IMR-90 (cell line): ENCODE data around the gene SPARC. TPM values are rescaled to one million over a fixed set of nuclear protein-coding genes. Genes with fewer than 3 reads are reported as not detected.

Experiments
- ATAC-seq: fragments of 200-7000 bp; cut with Tn5 transposase; 2 replicates; pipeline ENCODE4 v1.9.1; 2020; ENCODE audit warnings: low read depth, mild to moderate bottlenecking, moderate library complexity
- BruUV-seq: library from RNA; stranded (reverse); fragments of 400-500 nt; replicated peaks from 2 replicates; lab custom pipeline; 2021; lab: Mats Ljungman, UMichigan
- CTCF ChIA-PET: fragments of 300-600 bp; formaldehyde crosslinking; extraction: SDS; loops from one replicate; lab custom pipeline; 2021; ENCODE audit warnings: antibody characterized with exemption; lab: Yijun Ruan, JAX
- POLR2A ChIA-PET: fragments of 300-600 bp; sonication (Branson Sonifier 250); formaldehyde crosslinking; loops from one replicate; lab custom pipeline; 2022; ENCODE audit warnings: antibody characterized with exemption; ENCODE audit not compliant: unreplicated experiment; lab: Charles Lee
- DNase-seq: peaks from one replicate; pipeline ENCODE4 v3.0.0; 2013
- H2AFZ ChIP-seq: replicated peaks from 2 replicates; pipeline ENCODE3; 2013; ENCODE audit warnings: low read length, mild to moderate bottlenecking; ENCODE audit not compliant: poor library complexity
- H2AK5ac ChIP-seq: 2 replicates; pipeline ENCODE4 v1.6.1; 2013; ENCODE audit warnings: low read depth, low read length, inconsistent platforms
- H2AK9ac ChIP-seq: replicated peaks from 2 replicates; pipeline ENCODE3; 2013; ENCODE audit warnings: mild to moderate bottlenecking, low read depth, low read length, moderate library complexity; ENCODE audit not compliant: poor library complexity
- H2BK120ac ChIP-seq: 2 replicates; pipeline ENCODE4 v1.6.1; 2013; ENCODE audit warnings: low read depth, low read length, inconsistent platforms
- H2BK15ac ChIP-seq: 3 replicates; pipeline ENCODE4 v1.6.1; 2013; ENCODE audit warnings: low read depth, low read length, inconsistent platforms
- H2BK20ac ChIP-seq: 2 replicates; pipeline ENCODE4 v1.6.1; 2013; ENCODE audit warnings: low read depth, mild to moderate bottlenecking, inconsistent platforms, low read length, moderate library complexity
- H2BK5ac ChIP-seq: 2 replicates; pipeline ENCODE4 v1.6.1; 2013; ENCODE audit warnings: mild to moderate bottlenecking, low read depth, low read length, inconsistent platforms; ENCODE audit not compliant: poor library complexity, severe bottlenecking
- H3K14ac ChIP-seq: replicated peaks from 2 replicates; pipeline ENCODE4 v1.6.1; 2013; ENCODE audit warnings: low read depth, low read length, inconsistent platforms
- H3K18ac ChIP-seq: 2 replicates; pipeline ENCODE4 v1.6.1; 2013; ENCODE audit warnings: low read depth, low read length, control low read depth
- H3K23ac ChIP-seq: 2 replicates; pipeline ENCODE4 v1.6.1; 2013; ENCODE audit warnings: low read depth, low read length, inconsistent platforms
- H3K27ac ChIP-seq: 2 replicates; pipeline ENCODE4 v1.5.1; 2013; ENCODE audit warnings: mild to moderate bottlenecking, control low read depth, low read length; ENCODE audit not compliant: insufficient read depth
- H3K27me3 ChIP-seq: 2 replicates; pipeline ENCODE4 v1.6.1; 2013; ENCODE audit warnings: low read length; ENCODE audit not compliant: control insufficient read depth, insufficient read depth
- H3K36me3 ChIP-seq: 2 replicates; pipeline ENCODE4 v1.6.1; 2013; ENCODE audit warnings: low read length, mixed read lengths; ENCODE audit not compliant: control insufficient read depth, insufficient read depth
- H3K4ac ChIP-seq: 2 replicates; pipeline ENCODE4 v1.6.1; 2013; ENCODE audit warnings: low read depth, low read length, inconsistent platforms
- H3K4me1 ChIP-seq: 2 replicates; pipeline ENCODE4 v1.6.1; 2013; ENCODE audit warnings: low read length, mixed read lengths; ENCODE audit not compliant: control insufficient read depth, insufficient read depth
- H3K4me2 ChIP-seq: 2 replicates; pipeline ENCODE4 v1.6.1; 2013; ENCODE audit warnings: low read depth, mild to moderate bottlenecking, control low read depth, low read length, moderate library complexity
- H3K4me3 ChIP-seq: 2 replicates; pipeline ENCODE4 v1.5.1; 2013; ENCODE audit warnings: low read depth, mild to moderate bottlenecking, control low read depth, low read length, moderate library complexity; ENCODE audit not compliant: insufficient read depth
- H3K56ac ChIP-seq: 2 replicates; pipeline ENCODE4 v1.6.1; 2013; ENCODE audit warnings: low read length, inconsistent platforms; ENCODE audit not compliant: insufficient read depth; ENCODE audit errors: extremely low read depth
- H3K79me1 ChIP-seq, 2 experiments: 2 replicates each; pipeline ENCODE4 v1.6.1; 2013; ENCODE audit warnings: low read length in 2 of 2, inconsistent platforms in 1 of 2, low read depth in 1 of 2
- H3K9ac ChIP-seq: 2 replicates; pipeline ENCODE4 v1.6.1; 2013; ENCODE audit warnings: low read depth, low read length, control low read depth
- H3K9me1 ChIP-seq: 2 replicates; pipeline ENCODE4 v1.6.1; 2013; ENCODE audit warnings: low read length, inconsistent platforms; ENCODE audit not compliant: insufficient read depth
- H3K9me3 ChIP-seq: 2 replicates; pipeline ENCODE4 v1.6.1; 2013; ENCODE audit warnings: low read length; ENCODE audit not compliant: control insufficient read depth, insufficient read depth
- H4K20me1 ChIP-seq: 2 replicates; pipeline ENCODE4 v1.6.1; 2013; ENCODE audit warnings: low read length, inconsistent platforms; ENCODE audit not compliant: insufficient read depth
- H4K5ac ChIP-seq: 2 replicates; pipeline ENCODE4 v1.6.1; 2013; ENCODE audit warnings: mild to moderate bottlenecking, low read depth, low read length, control low read depth
- H4K8ac ChIP-seq, 2 experiments: 2 replicates each; pipeline ENCODE4 v1.6.1; 2013; ENCODE audit warnings: low read depth in 2 of 2, low read length in 2 of 2, control low read depth in 1 of 2, inconsistent platforms in 1 of 2
- H4K91ac ChIP-seq: 2 replicates; pipeline ENCODE4 v1.6.1; 2013; ENCODE audit warnings: low read depth, low read length, inconsistent platforms; ENCODE audit not compliant: insufficient read depth
- BHLHE40 ChIP-seq: fragments of 150-350 bp; IDR thresholded peaks from 2 replicates; pipeline ENCODE4 v1.6.1; 2016; ENCODE audit warnings: mild to moderate bottlenecking, low read depth, low read length
- CEBPB ChIP-seq: IDR thresholded peaks from 2 replicates; pipeline ENCODE4 v1.6.1; 2012; ENCODE audit warnings: low read depth, low read length, improper control_type of control experiment
- CHD1 ChIP-seq: IDR thresholded peaks from 2 replicates; pipeline ENCODE4 v1.6.1; 2012; ENCODE audit warnings: low read depth, low read length, improper control_type of control experiment
- FOS ChIP-seq: fragments of 150-350 bp; IDR thresholded peaks from 2 replicates; pipeline ENCODE4 v1.6.1; 2016; ENCODE audit warnings: low read depth, low read length
- MAFK ChIP-seq: IDR thresholded peaks from 2 replicates; pipeline ENCODE4 v1.6.1; 2012; ENCODE audit warnings: low read depth, low read length, improper control_type of control experiment
- MAZ ChIP-seq: IDR thresholded peaks from 2 replicates; pipeline ENCODE4 v1.6.1; 2012; ENCODE audit warnings: low read depth, mild to moderate bottlenecking, low read length, improper control_type of control experiment, moderate library complexity, borderline replicate concordance
- MXI1 ChIP-seq: IDR thresholded peaks from 2 replicates; pipeline ENCODE4 v1.6.1; 2012; ENCODE audit warnings: low read depth, mild to moderate bottlenecking, low read length, moderate library complexity, borderline replicate concordance
- NFE2L2 ChIP-seq: fragments of 150-350 bp; IDR thresholded peaks from 2 replicates; pipeline ENCODE4 v1.6.1; 2016; ENCODE audit warnings: low read depth, mild to moderate bottlenecking, low read length
- POLR2A ChIP-seq: IDR thresholded peaks from 2 replicates; pipeline ENCODE4 v1.6.1; 2012; ENCODE audit warnings: mild to moderate bottlenecking, low read depth, low read length
- RAD21 ChIP-seq: IDR thresholded peaks from 2 replicates; pipeline ENCODE4 v1.6.1; 2012; ENCODE audit warnings: low read length, improper control_type of control experiment
- RCOR1 ChIP-seq: IDR thresholded peaks from 2 replicates; pipeline ENCODE4 v1.6.1; 2012; ENCODE audit warnings: mild to moderate bottlenecking, low read length, improper control_type of control experiment; ENCODE audit not compliant: insufficient replicate concordance
- RFX5 ChIP-seq: IDR thresholded peaks from 2 replicates; pipeline ENCODE4 v1.8.0; 2012; ENCODE audit warnings: low read depth, mild to moderate bottlenecking, low read length, moderate library complexity
- SMC3 ChIP-seq: fragments of 150-350 bp; IDR thresholded peaks from 2 replicates; pipeline ENCODE4 v1.6.1; 2016; ENCODE audit warnings: low read depth, mild to moderate bottlenecking, antibody characterized with exemption, low read length, moderate library complexity
- WGBS, 2 experiments: methylation state at CpG; one replicate each; pipeline versions ENCODE4 v1.1.5 to v1.1.7; 2013; ENCODE audit warnings: missing lambda C conversion rate in 2 of 2; ENCODE audit not compliant: insufficient read length in 1 of 2; ENCODE audit errors: extremely low coverage in 2 of 2; 5-methylcytosine and 5-hydroxymethylcytosine counted together
- dilution Hi-C: fragments of 300-500 bp; cut with HindIII; formaldehyde crosslinking; loops from one replicate; pipeline ENCODE4 v1.14.3; 2018; ENCODE audit warnings: low sequenced_read_pairs; ENCODE audit not compliant: unreplicated experiment
- in situ Hi-C: fragments of 300-500 bp; cut with MboI; formaldehyde crosslinking; loops from 3 replicates; pipeline ENCODE4 v1.14.3; 2019; ENCODE audit warnings: low sequenced_read_pairs, inconsistent platforms, mixed read lengths
- intact Hi-C: fragments of 100-400 bp; cut with micrococcal nuclease; formaldehyde crosslinking; loops from 2 replicates; pipeline ENCODE4 v1.10.0; 2022
- polyA plus RNA-seq, 3 experiments: library from polyadenylated mRNA; depleted of rRNA; stranded (reverse); fragments of >200 nt; gene quantifications; 2 replicates each; pipeline ENCODE4 v1.2.3, GENCODE V29; 2012; ENCODE audit warnings: low replicate concordance in 1 of 3
- total RNA-seq: library from RNA; depleted of rRNA; stranded (reverse); fragments of >200 nt; gene quantifications from 2 replicates; pipeline ENCODE4 v1.2.3, GENCODE V29; 2012
- TF ChIP-seq, protein P1 (sequence below): conservative IDR thresholded peaks from 2 replicates; pipeline ENCODE4 v1.5.1; 2012; ENCODE audit warnings: mild to moderate bottlenecking, low read depth, low read length, improper control_type of control experiment
- TF ChIP-seq, protein P2 (sequence below): fragments of 150-350 bp; IDR thresholded peaks from 2 replicates; pipeline ENCODE4 v1.6.1; 2017; ENCODE audit warnings: mild to moderate bottlenecking, antibody characterized with exemption, low read length, low read depth
- TF ChIP-seq, protein P3 (sequence below): fragments of 150-350 bp; IDR thresholded peaks from 2 replicates; pipeline ENCODE4 v1.6.1; 2016; ENCODE audit warnings: low read depth, mild to moderate bottlenecking, low read length, moderate library complexity, borderline replicate concordance

Gene SPARC
- total and polyA plus RNA-seq, 2 of the 4 experiments (the other 2 are of a cell fraction) = 1,186 to 4,692 TPM

DNA sequence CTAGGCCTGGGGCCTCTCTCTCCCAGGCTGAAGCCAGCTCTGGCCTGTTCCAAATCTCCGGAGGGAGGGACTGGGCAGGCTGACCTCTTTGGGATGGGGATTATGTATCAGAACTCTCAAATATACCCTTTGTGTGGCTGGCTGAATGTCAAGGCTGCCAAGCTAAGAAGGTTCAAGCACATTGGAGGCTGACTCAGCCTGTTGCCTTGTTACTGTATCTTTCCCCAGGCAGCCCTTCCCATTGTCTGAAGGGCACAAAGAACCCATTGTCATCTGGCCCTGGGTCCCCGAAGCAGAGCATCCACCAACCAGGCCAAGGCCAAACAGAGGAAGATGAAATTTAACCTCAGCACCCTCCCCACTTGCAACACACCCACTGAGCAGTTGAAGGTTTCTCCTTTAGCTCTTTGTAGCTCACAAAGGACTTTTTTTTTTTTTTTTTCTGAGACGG is 7.3 kb upstream of the SPARC start:
- no peak for ATAC-seq
- peak overlapping the region; percentile 39; the same call in 1 of the 2 replicates for H4K91ac ChIP-seq

More for the DNA sequence above, 7.3 kb upstream of the SPARC start:
- WGBS, 2 experiments = no CpG with 5 or more reads among the region's 3 CpGs
- no peak overlapping the region for H3K4me2 ChIP-seq
- no peak overlapping the region for H3K4me3 ChIP-seq
- peak overlapping the region; percentile 43; the same call in 1 of the 2 replicates for H3K18ac ChIP-seq
- H2AK9ac ChIP-seq = peak overlapping the region; percentile 1
- intact Hi-C loops (no loop called here), dilution Hi-C loops (no loop called here), in situ Hi-C loops (no loop called here)
- peaks cover 8 to 27% of the 10 kb centered on the region in 2 experiments; a peak in 3 of 4 replicates for H3K79me1 ChIP-seq
- H3K9ac ChIP-seq = no peak overlapping the region
- H3K14ac ChIP-seq = peak overlapping the region; percentile 10; the same call in 1 of the 2 replicates
- H3K4me1 ChIP-seq = peaks cover 33% of the 10 kb centered on the region
- H4K5ac ChIP-seq = no peak overlapping the region
- H3K27me3 ChIP-seq = no peaks in the 10 kb centered on the region
- peak overlapping the region; percentile 66 for H2AK5ac ChIP-seq
- BruUV-seq = no TSS peak
- peak overlapping the region; percentile 55; the same call in 1 of the 3 replicates for H2BK15ac ChIP-seq
- H4K20me1 ChIP-seq = no peaks in the 10 kb centered on the region
- 0 out of 4 replicates have a peak overlapping the region, but pooled peaks of 1 of the 2 experiments have one; percentile 30 for H4K8ac ChIP-seq
- no peaks in the 10 kb centered on the region for H3K9me3 ChIP-seq
- no peak overlapping the region for H2BK20ac ChIP-seq
- H2AFZ ChIP-seq = peak overlapping the region; percentile 6
- ChIA-PET CTCF (no interaction called here), POLR2A (no interaction called here)
- no peak overlapping the region for H3K23ac ChIP-seq
- peaks cover 14% of the 10 kb centered on the region for H3K9me1 ChIP-seq
- H2BK120ac ChIP-seq = 0 out of 2 replicates have a peak overlapping the region, but pooled peaks have one; percentile 8
- H3K36me3 ChIP-seq = no peaks in the 10 kb centered on the region
- DNase-seq = no peak
- no peak for TF ChIP-seq RFX5
- no peak for TF ChIP-seq MAFK
- no peak for TF ChIP-seq BHLHE40
- TF ChIP-seq MXI1 = no peak
- no peak for TF ChIP-seq FOS
- TF ChIP-seq, protein P1, sequence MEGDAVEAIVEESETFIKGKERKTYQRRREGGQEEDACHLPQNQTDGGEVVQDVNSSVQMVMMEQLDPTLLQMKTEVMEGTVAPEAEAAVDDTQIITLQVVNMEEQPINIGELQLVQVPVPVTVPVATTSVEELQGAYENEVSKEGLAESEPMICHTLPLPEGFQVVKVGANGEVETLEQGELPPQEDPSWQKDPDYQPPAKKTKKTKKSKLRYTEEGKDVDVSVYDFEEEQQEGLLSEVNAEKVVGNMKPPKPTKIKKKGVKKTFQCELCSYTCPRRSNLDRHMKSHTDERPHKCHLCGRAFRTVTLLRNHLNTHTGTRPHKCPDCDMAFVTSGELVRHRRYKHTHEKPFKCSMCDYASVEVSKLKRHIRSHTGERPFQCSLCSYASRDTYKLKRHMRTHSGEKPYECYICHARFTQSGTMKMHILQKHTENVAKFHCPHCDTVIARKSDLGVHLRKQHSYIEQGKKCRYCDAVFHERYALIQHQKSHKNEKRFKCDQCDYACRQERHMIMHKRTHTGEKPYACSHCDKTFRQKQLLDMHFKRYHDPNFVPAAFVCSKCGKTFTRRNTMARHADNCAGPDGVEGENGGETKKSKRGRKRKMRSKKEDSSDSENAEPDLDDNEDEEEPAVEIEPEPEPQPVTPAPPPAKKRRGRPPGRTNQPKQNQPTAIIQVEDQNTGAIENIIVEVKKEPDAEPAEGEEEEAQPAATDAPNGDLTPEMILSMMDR = no peak
- TF ChIP-seq, protein P2, sequence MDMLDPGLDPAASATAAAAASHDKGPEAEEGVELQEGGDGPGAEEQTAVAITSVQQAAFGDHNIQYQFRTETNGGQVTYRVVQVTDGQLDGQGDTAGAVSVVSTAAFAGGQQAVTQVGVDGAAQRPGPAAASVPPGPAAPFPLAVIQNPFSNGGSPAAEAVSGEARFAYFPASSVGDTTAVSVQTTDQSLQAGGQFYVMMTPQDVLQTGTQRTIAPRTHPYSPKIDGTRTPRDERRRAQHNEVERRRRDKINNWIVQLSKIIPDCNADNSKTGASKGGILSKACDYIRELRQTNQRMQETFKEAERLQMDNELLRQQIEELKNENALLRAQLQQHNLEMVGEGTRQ = no peak
- TF ChIP-seq SMC3 = no peak
- TF ChIP-seq RCOR1 = no peak
- TF ChIP-seq MAZ = no peak
- no peak for TF ChIP-seq POLR2A
- TF ChIP-seq NFE2L2 = no peak
- TF ChIP-seq CHD1 = no peak
- TF ChIP-seq RAD21 = no peak
- TF ChIP-seq CEBPB = no peak
- TF ChIP-seq, protein P3, sequence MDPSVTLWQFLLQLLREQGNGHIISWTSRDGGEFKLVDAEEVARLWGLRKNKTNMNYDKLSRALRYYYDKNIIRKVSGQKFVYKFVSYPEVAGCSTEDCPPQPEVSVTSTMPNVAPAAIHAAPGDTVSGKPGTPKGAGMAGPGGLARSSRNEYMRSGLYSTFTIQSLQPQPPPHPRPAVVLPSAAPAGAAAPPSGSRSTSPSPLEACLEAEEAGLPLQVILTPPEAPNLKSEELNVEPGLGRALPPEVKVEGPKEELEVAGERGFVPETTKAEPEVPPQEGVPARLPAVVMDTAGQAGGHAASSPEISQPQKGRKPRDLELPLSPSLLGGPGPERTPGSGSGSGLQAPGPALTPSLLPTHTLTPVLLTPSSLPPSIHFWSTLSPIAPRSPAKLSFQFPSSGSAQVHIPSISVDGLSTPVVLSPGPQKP = no peak
- H3K56ac ChIP-seq = no peak overlapping the region
- H3K4ac ChIP-seq = peak overlapping the region; percentile 41
- H3K27ac ChIP-seq = peak overlapping the region; percentile 36; the same call in 1 of the 2 replicates
- H2BK5ac ChIP-seq = no peak overlapping the region
